Measurements from ENCODE around the gene CIITA.
"Not testable (repeated sequence)": the region's sequence is repeated elsewhere in the genome, so short reads cannot be mapped to it uniquely, and the experiment has no call there.

CIITA gene

GRCh38 chr16:10919003-10919351, 42.0 kb downstream of the CIITA start:
- no peak overlapping the region for H3K4me3 ChIP-seq (ENCODE audit: low read length)
- TF ChIP-seq CTCF (IDR thresholded peaks at IDR 0.05; ENCODE audit: insufficient read depth, low read depth, low read length, missing control alignments): no peak
- no peak for DNase-seq (ENCODE audit: low read depth)

- H3K4me3 ChIP-seq (ENCODE audit: low read length): no peak overlapping the region
- TF ChIP-seq CTCF (IDR thresholded peaks at IDR 0.05; ENCODE audit: insufficient read depth, low read depth, low read length, missing control alignments): no peak
- peak; percentile 40 for DNase-seq (ENCODE audit: low read depth)
These were observed 43.9 kb downstream of the CIITA start for GRCh38 chr16:10920726-10921427.

- no peak for DNase-seq (ENCODE audit: low read depth)
- H3K4me3 ChIP-seq (ENCODE audit: low read length): no peak overlapping the region
- TF ChIP-seq CTCF (IDR thresholded peaks at IDR 0.05; ENCODE audit: insufficient read depth, low read depth, low read length, missing control alignments): no peak
These were observed 44.7 kb downstream of the CIITA start for GRCh38 chr16:10921536-10922327.

- no peak for DNase-seq (ENCODE audit: low read depth)
- no peak for TF ChIP-seq CTCF (IDR thresholded peaks at IDR 0.05; ENCODE audit: insufficient read depth, low read depth, low read length, missing control alignments)
- no peak overlapping the region for H3K4me3 ChIP-seq (ENCODE audit: low read length)
These were observed 45.5 kb downstream of the CIITA start for GRCh38 chr16:10922328-10923145.

GRCh38 chr16:10923146-10923649, 46.2 kb downstream of the CIITA start:
- no peak for DNase-seq (ENCODE audit: low read depth)
- TF ChIP-seq CTCF (IDR thresholded peaks at IDR 0.05; ENCODE audit: insufficient read depth, low read depth, low read length, missing control alignments): no peak
- H3K4me3 ChIP-seq (ENCODE audit: low read length): no peak overlapping the region

- no peak for DNase-seq (ENCODE audit: low read depth)
- no peak for TF ChIP-seq CTCF (IDR thresholded peaks at IDR 0.05; ENCODE audit: insufficient read depth, low read depth, low read length, missing control alignments)
- no peak overlapping the region for H3K4me3 ChIP-seq (ENCODE audit: low read length)
These were observed 46.7 kb downstream of the CIITA start for GRCh38 chr16:10923650-10924214.

GRCh38 chr16:10925285-10925684, 48.3 kb downstream of the CIITA start:
- not testable (repeated sequence) for DNase-seq (ENCODE audit: low read depth); H3K4me3 ChIP-seq (ENCODE audit: low read length)
